A549 treated with AZD2906 at 1 μM for 4 hours (cell line): ENCODE measurements around the gene HTR2B. TPM values are rescaled to one million over a fixed set of nuclear protein-coding genes. Genes with fewer than 3 reads are reported as not detected.

Experiments used
- total RNA-seq: library from RNA; stranded (reverse); fragments of 200-300 nt; extraction: Qiagen RNA extraction; gene quantifications from 5 replicates; pipeline ENCODE4 v1.2.3, GENCODE V29; 2022

Gene HTR2B
- 0.03 TPM in 2 of 5 replicates, not detected in the others for total RNA-seq

DNA sequence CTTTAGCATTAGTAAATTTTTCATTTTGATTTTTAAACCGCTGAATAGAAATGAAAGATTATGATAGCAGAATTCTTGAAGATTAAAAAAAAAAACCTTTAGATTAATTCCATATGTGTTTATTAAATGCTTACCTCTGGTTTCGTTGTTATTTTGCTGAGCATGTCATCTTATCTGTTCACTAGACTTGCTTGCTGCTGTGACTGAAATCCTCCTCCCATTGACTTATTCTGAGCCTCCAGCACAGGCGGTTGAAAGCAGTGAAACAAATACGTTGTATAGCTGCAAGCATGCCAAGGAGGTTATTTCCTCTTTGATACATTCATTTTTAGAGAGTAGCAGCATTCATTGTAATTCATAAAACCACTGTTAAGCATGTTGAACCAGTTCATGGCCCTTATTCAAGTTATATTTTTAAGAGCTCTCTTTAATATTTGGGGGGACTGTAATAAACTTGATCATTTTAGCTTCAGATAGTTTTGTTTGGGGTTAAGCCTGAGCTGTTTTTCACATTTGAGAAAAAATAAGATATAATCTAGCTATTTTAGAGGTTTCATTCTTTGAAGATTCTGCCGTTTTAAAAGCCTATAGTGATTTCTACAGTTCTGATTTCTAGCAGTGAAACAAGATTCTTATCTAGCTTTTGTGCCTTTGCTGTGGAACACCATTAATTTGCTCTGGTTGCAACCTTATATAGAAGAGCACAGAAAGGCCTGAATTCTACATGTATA lies at the start of gene HTR2B:
Gene HTR2B, minus strand, starts transcription at position 205 of the 731 bp plus-strand sequence. CDS start 1,278 bp downstream, outside the sequence.

Other genes with a start within 250 kb of the HTR2B start
- gene GPR55, start 199.8 kb downstream of the HTR2B start, total RNA-seq: not detected in 5 replicates
- not detected in 5 replicates for gene SPATA3, start 128.9 kb downstream of the HTR2B start, total RNA-seq
- 4.9 to 7.5 TPM (median 6.9 TPM) in 5 replicates for gene C2orf72, start 87.5 kb downstream of the HTR2B start, total RNA-seq
- 104 to 114 TPM (median 105 TPM) in 5 replicates for gene PSMD1, start 68.2 kb downstream of the HTR2B start, total RNA-seq
- gene ARMC9, start 73.6 kb upstream of the HTR2B start, total RNA-seq: 13.8 to 14.8 TPM (median 14.7 TPM) in 5 replicates